Tibial nerve (tissue), 4 donors: Measurements from ENCODE around the gene ZNF18.

Experiments
- CTCF ChIP-seq, 5 experiments: fragments of 200-600 bp in 3 of 5; fragments of 450-650 bp in 2 of 5; sonication (generic) in 3 of 5; IDR thresholded peaks; one replicate each; pipeline ENCODE4 v1.5.1; 2016 to 2019; ENCODE audit warnings: antibody characterized with exemption in 5 of 5, mild to moderate bottlenecking in 3 of 5, moderate library complexity in 2 of 5
- EP300 ChIP-seq, 2 donors: sonication (generic); formaldehyde crosslinking; IDR thresholded peaks; one replicate each; pipeline ENCODE4 v1.6.1; 2017; ENCODE audit warnings: antibody characterized with exemption in 2 of 2, mild to moderate bottlenecking in 1 of 2
- POLR2A ChIP-seq, 2 donors: fragments of 450-650 bp; IDR thresholded peaks; one replicate each; pipeline ENCODE4 v1.6.1; 2017; ENCODE audit warnings: antibody characterized with exemption in 2 of 2, mild to moderate bottlenecking in 2 of 2, moderate library complexity in 2 of 2

GRCh38 chr17:11944587-11944986 lies 52.7 kb downstream of the ZNF18 start:
- TF ChIP-seq EP300 (IDR thresholded peaks at IDR 0.05) = no peak
- no peak for TF ChIP-seq CTCF (IDR thresholded peaks at IDR 0.05)
- TF ChIP-seq POLR2A (IDR thresholded peaks at IDR 0.05) = no peak
